Stimulated activated CD4-positive, alpha-beta T cell treated with anti-CD3 and anti-CD28 coated beads, Interleukin-12 subunit alpha, Interleukin-12 subunit beta, amount 100 ng/mL, for 4 hours (primary cell): ENCODE results near the gene KIAA1210.

ENCODE experiments used
- DNase-seq: peaks from one replicate; pipeline ENCODE4 v3.0.0-alpha.2; 2020

Gene KIAA1210

DNA sequence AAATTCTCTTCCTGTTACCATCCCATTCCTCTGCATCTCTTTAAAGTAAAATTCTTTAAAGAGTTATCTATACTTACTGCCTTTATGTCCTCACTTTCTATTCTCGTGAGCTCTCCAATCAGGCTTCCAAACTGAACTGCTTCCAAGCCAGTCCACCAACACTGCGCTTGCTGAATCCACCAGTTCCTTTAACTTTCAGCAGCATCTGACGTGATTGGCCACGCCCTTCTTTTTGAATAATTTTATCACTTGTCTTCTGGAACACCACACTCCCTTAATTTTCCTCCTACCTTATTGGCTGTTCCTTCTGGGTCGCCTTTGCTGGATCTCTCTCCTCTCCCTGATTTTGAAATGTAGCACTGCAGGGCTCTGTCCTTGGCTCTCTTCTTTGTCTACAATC is at the start of gene KIAA1210:
KIAA1210 (minus strand) TSS at position 163 of the 400 bp plus-strand sequence. CDS start 4,170 bp downstream, outside the sequence.
- DNase-seq = no peak

DNA sequence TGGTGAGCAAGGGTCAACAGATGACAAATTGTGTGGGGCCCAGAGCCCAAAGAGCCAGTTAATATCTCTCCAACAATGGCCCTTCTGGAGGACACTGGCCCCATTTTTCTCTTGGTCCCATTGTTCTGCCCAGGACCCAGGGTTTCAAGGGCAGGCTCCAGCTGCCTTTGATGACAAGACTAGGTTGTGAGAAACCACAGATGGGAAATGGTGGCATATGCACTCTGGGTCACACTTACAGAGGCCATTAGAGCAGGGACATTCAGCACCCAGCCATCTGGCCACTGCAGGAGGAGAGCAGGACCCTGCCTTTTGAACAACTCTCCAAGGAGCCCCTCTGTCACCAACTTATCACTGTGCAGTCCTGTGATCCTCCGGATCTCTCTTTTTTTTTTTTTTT is 49.7 kb upstream of the KIAA1210 start:
- no peak for DNase-seq

DNA sequence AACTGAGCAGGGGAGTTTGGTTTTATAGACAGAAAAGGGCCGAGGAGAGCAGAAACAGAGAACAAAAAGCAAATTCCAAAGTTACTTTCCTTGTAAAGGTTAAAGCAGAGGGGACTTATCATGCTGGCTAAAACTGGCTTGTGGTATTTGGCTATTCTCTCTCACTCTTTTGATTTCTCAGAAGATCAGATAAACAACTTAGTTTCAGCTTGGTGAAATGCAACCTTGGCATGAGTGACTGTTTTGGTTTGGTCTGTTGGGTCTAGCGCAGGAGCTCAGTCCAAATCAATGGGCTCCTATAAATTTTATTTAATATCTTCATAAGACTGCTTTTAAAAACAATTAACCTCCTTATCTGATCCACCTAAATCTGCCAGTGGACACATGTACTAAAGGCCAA is 47.3 kb upstream of the KIAA1210 start:
- DNase-seq = no peak

DNA sequence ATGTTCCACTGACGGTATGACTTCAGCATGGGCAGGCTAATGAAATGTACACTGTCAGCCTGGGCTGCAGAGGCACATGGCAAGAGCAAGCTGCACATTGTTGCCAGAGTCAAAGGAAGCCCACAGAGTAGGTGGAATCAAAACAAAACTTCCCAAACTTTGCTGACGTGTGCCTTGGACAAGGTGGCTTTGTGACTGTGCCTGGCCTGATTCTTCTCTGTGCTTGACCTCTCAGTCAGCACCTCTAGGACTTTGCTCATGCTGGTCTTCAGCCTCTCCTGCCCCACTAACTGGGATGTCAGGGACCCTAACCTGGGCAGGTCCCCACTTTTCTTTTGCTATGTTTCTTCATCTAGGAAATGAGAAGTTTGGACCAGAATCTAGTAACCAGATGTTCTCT is 40.5 kb upstream of the KIAA1210 start:
- no peak for DNase-seq

DNA sequence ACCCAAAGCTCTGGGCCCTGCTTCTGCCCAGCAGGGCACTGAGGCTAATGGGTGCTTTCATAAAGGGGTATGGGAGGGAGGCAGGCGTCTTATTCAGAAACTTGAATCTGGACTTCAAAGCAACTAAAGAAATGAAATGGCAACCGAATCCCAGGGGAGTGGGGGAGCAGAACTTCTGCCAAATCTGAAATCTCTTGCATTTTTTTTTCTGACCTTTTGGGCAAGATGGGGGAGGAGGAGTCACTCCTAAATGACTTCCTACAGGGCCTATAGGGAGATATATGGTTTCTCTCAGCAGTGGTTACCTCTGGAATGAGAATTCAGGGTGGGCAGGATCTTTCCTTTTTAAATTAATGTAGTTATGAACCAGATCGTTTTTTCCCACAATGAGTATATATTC is 30.6 kb upstream of the KIAA1210 start:
- DNase-seq = no peak

DNA sequence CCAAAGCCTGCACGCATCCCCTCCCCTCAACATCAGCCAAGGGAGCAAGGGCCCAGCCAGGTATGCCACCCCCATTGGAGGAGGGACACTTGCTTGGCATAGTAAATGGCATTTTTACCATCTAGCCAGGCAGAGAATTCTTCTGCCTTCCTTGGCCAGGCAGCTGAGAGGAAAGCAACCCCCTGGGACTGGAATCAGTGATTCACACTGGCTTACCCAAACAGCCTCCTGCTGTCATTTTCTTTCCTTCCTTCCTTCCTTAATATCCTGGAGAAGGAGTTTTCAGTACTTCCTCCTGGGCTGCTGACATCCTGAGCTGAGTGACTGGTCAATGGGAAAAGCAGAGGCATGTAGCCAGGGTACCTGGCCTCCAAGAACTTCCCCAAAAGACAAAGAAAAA is 28.6 kb upstream of the KIAA1210 start:
- DNase-seq = no peak

DNA sequence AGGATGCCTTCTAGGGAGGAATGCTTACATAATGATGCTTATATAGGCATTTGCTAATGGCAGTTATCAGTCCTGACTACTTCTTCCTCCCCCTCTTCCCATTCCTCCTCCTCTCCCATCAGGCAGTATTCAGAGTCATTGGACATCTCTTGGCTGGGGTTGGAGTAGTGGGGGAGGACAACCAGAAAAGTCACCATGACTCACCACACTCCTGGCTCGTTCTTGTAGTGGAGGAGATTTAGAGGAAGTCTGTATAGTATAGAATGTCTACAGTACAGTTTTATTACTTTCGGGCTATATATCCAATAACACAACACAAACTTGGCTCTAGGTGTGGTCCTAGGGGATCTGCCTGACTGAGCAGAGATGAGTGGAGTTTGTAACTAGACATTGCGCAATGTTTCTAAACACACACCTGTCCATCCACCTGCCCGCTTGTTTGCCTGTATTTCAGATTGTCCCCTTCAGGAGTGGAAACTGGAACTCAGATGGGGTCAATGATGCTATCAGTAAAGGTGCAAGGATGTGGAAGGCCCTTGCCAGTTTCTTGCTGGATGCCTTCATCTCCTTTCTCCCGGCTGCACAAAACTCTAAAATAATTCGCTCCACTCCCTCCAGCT is 27.9 kb upstream of the KIAA1210 start:
- DNase-seq = no peak

DNA sequence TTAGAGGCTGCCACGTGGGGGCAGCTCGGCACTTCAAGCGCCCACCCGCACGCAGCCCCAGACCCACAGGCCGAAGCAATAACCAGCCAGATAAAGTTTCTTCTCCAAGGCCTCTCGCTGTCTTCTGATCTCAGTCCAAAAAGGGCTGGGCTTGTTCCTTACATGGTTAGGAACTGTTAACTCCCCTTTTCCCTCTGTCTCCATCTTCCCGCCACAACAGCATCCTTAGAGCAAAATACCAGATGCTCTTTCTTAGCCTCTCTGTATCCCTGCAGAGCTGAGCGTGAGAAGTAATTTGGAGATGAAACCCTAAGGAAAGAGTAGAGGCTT is 23.4 kb upstream of the KIAA1210 start:
- DNase-seq = no peak

DNA sequence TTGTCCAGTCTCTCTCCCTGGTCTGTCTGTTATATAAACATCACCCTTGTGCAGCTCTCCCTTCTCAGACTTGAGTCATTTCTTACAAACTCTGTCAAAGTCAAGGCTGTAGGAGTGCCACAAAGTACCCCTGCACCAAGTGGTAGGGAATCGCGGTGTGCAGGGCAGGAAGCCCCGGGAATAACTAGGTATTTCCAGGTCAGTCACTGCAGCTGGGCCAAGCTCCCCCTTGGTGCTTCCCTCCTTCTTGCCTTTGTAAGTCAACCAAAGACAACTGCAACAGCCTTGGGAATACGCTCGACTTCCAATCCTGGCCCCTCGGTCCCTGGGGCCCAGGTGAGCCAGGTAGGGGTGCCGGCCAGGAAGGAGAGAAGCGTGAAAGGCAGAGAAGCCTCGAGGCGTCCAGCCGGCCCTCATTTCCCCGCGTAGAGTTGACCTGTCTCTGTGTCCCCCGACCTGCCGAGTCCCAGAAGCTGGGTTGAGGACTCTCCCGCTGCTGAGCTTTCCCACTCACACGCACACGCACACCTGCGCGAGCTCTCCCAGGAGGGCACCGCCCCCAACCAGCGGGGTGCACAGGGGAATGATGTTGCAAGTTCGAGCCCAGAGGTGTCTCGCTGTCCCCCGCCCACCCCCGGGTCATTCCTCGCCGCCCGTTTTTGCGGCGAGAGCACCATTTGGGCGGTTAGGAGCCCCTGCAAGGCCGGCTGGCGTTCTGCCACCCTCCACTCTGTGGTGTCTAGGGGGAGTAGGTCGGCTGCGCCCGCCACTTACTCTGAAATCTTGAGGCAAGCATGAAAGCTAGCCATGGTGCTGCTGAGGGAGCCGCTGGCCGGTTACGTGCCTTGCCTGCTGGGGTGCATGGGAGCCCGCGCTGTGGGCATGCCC is 22.8 kb upstream of the KIAA1210 start:
- no peak for DNase-seq

DNA sequence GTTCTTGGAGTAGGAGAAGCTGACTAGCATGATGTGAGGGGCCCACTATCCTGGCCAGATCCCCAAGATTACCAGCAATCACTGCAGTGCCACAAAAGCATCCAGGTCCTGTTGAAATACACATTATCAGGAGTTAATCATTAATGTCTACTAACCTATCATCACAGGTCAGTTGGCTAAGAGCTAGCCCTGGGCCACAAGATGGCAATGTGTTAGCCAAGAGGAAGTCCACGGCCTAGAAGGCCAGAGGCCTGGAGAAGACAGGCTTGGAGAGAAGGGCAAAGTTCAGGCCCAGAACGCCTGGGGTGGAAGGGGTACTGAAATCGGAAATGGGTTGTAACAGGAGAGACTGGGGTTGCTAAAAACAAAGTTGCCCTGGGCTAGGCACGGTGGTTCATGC is 19.9 kb upstream of the KIAA1210 start:
- DNase-seq = no peak

DNA sequence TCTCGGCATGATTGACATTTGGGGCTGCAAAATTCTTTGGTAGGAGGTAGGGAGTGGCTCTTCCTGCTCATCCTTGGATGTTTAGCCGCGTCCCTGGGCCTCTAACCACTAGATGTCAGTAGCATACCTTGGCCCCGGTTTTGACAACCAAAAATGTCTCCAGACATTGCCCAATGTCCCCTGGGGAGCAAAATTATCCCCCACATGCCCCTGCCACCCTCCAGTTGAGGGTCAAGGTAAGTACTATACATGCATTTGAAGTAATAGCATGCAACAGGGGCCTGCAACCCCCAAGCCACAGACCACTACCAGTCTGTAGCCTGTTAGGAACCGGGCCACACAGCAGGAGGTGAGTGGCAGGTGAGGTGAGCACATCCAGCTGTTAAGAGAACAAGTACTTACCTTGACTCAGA is 17.6 kb upstream of the KIAA1210 start:
- no peak for DNase-seq

DNA sequence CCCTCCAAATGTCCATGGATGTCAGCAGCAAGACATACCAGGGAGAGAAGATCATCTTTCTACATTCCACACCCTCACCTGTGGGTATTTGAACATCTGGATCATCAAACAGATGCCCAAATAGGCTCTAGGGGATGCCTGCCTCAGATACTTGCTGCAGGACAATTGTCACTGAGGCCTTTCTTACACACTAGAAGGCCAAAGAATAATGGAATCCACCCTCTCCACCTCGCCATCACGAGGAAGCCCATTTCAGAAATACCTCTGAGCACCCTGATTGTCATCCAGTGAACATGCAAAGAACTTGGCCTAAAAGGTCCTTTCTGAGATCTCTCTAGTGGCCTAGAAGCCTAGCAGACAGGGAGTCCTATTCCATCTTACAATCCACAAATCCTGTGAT is 6.9 kb upstream of the KIAA1210 start:
- DNase-seq = no peak

DNA sequence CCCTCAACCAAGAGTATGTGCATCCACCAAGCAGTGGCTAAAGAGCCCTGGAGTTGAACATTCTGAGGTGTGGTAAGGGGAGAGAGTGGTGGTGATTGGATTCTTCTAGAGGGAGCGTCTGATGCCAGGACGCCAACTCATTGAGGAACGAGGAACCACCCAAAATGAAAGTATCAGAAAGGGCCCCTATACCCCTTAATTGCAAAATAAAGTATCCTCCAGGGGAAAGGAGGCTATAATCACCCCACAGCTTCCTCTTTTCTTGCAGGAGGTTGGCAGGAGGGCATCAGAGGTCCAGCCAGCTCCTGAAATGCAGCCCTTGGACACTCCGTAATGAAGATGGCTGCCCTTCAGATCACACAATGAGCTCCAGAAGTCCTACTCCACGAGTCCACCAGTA is 5.3 kb upstream of the KIAA1210 start:
- no peak for DNase-seq

DNA sequence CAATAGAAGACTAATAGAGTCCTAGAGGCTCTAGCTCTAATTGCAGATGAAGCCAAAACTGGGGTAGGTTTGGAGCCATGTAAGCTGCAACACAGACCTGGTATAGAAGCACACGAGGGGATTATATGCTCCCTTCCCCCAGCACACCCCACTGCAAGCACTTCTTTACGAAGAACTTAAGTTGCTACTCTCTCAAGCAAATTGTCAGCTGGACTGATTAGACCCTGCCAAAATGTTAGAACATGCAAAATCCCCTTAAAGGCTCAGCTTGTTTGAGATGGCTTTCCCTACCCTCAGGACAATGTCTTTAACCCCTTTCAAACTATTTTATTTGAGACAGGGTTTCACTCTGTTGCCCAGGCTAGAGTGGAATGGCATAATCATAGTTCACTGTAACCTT is 4.7 kb upstream of the KIAA1210 start:
- DNase-seq = no peak

DNA sequence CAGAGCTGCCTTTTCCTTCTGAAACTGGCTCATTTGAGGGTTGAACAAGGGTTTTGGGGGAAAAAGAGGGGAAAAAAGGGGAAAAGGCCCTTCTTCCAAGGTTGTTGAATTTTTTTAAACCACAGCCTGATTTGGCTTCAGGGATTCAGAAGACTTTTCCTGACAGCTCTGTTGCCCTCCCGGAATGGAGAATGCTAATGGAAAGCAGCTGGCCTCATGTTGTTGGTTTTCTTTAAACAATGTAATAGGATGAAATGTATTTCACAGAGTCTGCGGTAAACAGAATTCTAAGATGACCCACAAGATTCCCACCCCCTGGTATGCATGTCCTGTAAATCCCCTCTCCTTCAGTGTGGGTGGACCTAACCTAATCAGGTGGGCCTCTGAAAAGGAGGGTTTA is 3.3 kb upstream of the KIAA1210 start:
- no peak for DNase-seq

DNA sequence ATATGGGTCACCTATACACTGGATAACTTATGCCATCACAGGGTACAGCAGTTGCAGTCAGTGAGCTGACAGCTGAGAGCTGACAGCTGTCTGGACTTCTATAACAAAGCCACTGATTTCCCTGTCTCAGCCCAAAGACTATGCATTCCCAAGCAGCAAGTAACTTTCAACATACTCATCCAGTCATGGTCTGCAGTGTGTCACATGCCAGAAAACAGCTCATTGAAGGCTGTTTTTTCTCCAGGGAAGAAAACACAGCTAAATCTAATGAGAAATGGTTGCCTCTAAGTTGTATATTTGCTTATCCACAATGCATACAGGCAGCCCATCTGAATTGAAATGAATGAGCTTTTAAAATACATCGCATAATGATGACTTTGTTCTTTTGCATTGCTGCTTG is 6.3 kb downstream of the KIAA1210 start:
- DNase-seq = no peak

DNA sequence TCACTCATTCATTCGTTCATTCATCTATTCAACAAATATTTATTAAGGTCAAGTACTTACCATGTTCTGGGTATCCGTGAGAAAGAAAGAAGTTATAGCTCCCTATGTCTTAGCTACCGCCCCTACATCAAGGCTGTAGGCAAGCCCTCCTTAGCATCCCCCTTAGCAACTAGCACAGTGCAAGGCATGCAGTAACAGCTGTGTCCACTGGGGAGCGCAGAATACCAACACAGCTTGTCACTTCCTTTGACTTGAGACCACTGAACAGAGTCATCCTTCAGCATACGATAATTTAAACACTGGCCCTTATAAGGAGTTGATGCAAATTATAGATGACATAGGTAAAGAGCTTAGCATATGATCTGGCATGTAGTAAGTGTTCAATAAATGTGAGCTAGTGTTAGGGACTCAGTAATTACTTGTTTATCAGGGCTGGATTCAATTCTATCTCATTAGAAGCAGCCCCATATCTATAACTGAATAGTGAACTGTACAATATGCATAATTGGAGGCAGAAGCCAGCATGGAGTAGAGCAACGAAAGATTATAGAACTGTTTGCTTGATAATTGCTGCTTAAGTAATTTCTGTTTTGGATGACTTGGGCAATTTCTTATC is 8.7 kb downstream of the KIAA1210 start:
- DNase-seq = peak; percentile 37

DNA sequence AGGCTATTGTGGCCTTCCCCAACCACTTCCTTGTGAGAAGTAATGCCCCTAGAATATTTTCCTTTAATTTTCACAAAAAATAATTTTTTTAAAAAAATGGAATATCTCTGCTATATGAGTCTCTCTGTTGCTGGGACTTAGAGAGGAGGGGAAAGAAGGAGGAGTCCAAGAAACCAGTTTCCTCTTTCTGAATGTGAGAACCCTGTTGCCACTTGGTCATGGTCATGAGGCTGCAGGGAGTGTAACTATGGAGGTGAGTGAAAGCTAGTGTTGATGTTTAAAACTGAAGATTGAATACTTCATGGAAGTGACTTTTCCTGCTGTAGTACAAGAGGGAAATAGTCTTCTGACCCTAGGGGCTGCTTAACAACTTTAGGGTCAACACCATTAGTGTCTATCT is 20.4 kb downstream of the KIAA1210 start:
- DNase-seq = no peak

DNA sequence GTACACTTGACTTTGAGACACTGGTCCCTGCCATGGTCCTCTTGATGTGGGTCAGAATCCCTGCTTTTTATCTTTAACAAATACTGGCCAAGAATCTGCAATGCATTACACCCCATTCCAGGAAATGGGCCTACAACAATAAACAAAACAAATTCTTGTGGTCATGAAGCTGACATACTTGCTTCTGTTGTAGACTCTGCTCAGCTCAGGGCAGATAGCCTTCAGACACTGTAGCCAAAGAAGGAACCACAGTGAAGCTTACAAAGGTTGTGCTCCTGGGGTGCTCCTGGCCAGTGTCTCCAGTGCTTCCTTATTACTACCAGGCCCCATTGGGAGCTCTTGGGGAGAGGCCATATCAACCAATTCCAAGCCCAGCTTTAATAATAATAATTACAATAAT is 21.8 kb downstream of the KIAA1210 start:
- no peak for DNase-seq

DNA sequence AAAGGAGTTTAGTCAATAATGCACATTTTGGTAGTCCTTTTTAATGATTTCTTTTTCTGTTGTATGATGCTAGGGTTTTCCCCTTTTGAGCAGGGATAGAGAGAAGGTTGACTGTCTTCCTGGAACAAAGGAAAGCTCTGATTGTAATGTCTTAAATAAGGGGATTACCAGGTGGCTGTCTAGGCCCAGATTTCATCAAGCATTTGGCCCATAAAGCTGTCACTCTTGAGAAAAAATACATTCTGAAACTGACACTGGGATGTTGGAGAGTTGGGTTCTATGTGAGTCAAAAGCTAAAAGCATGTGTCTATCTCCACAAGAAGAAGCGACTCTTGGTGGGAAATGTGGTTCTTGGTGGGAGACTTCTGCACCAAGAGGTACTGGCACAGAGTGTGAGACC is 26.4 kb downstream of the KIAA1210 start:
- no peak for DNase-seq

DNA sequence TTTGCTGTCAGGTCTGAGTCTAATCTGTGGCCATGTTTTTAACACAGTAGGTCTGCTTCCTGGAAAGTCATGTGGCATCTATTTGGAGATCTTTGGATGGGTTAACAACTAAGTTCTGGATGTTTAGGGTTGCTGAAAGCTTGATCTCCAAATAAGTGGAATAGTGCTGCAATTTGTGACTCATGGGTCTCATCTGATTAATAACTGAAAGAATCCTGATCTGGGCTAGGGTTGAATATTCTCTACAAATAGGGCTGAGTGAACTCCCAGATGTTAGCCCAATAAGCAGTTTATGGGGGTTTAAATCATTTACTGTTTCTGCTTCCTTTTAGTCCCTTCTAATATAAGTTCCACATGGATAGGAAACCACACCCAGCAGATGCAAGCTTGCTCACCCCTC is 31.7 kb downstream of the KIAA1210 start:
- DNase-seq = no peak

DNA sequence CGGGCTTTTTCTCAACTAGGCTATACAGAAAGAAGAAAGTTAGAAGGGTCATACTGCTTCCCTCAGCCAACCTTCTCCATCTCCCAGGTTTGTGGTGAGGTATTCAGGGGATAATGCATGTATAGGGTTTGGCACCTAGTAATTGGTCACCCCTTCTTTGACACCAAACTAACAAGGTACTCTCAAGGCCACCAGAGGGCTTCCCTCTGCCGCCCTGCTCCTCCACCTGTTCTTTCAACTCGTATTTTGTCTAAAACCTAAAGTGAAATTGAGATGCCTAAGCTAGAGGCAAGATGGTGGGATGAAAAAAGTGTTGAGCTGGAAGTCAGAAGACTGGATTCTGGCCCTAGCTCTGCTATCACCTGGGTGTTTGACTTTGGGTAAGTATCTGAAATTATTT is 32.8 kb downstream of the KIAA1210 start:
- DNase-seq = no peak

DNA sequence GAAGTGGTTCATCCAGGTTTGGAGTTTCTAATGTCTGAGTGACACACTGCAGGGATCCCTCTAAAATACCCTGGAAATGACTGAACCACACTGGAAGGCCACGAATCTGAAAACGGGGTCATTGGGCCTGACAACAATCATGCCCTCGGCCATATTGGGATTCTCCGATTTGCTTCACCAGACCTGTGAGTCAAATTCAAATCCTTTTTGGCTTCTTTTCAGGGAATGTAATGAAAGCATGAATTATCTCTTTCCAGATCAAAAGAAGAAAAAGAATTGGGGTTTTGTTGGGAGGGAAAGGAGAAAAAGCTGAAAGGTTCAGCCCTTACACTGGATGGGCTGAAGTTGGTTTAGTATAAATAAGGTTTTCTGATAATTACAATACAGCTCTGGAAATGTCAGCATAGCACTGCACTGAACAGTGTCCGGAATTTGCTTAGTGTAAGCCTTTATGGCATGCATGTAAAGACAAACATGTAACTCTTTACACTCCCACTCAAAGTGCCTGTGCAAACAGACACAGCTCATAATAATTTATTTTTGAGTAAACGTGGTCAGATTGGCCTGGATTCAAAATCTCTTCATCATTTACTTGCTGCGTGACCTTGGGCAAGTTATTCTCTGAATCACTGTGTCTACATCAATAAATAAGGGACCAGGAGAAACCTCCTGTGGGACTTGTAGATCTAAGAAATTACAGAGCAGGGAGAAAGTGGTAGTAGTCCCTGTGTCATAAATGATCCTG is 33.4 kb downstream of the KIAA1210 start:
- DNase-seq = no peak

DNA sequence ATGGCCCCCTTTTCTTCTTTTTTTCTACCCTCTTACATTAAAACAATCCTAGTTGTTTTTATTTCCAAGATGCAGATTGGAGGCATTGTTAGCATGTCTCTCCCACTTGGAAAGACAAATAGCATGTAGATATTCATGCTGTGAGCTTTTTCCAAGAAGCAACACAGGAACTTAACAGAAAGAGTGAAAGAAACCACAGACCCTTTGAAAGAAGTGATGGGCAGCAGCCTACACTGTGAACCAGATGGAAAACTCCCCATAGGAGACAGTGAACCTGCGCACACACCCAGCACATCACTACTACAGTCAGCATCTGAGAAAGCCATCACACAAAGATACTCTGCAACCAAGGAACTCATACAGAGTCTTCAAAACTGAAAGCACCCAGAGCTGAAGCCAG is 37.0 kb downstream of the KIAA1210 start:
- DNase-seq = no peak
